Measurements from ENCODE around the gene MRPL55. TPM values are rescaled to one million over a fixed set of nuclear protein-coding genes. Genes with fewer than 3 reads are reported as not detected.

The MRPL55 gene
- total RNA-seq, 1 donor: 32.5 TPM

GRCh38 chr1:228090613-228091081 lies 18.5 kb downstream of the MRPL55 start:
- DNase-seq (ENCODE audit: low read depth): no peak
- no peak overlapping the region for H3K4me3 ChIP-seq (ENCODE audit: low read depth, low read length)
- peak; percentile 7 for TF ChIP-seq CTCF (IDR thresholded peaks at IDR 0.05; ENCODE audit: insufficient read depth, low read length)

- DNase-seq (ENCODE audit: low read depth): no peak
- H3K4me3 ChIP-seq (ENCODE audit: low read depth, low read length): no peak overlapping the region
- no peak for TF ChIP-seq CTCF (IDR thresholded peaks at IDR 0.05; ENCODE audit: insufficient read depth, low read length)
Measured at GRCh38 chr1:228089519-228090380, 19.3 kb downstream of the MRPL55 start.

DNA sequence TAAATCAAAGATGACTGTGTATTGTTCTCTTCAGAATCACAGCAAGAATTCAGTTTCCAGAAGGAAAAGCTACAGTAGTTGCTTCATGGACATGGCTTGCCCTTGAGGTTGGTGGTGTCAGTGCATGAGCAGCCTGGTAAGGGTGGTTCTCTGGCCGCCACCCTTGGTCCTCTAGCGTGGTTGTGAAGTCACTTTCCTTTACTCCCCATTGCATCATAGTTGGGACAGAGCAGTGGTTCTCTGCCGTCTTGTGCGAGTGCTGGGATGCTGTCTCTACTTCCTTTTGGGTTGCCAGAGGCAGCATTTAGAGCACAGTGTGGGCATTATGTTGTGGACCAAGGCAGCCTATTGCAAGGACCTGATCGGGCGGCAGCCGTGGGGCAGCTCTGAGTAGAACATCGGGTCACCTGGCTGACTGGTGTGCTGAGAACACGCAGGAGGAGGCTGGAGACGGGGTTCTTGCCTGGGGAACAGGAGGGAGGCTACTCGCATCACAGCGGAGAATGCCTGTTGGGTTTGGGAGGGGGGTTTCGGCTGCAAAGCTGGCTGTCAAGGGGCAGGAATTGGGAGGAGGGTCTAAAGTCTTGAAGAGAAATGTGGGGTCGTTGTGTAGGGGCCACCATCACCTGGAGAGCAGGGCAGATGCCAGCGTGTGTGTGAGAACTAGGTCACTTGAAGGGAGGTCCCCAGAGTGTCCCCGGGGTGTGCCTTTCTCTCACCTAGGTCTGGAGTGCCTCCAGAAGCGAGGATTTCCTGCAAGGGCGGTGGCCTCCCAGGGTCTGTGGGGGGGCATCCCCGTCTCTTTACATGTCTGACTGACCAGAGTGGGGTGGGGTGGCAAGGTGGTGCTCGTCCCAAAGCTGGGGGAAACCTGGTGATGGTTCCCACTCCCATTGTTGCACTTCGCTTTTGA lies 20.3 kb downstream of the MRPL55 start:
- peak; percentile 69 for DNase-seq (ENCODE audit: low read depth)
- peak overlapping the region; percentile 19 for H3K4me3 ChIP-seq (ENCODE audit: low read depth, low read length)
- TF ChIP-seq CTCF (IDR thresholded peaks at IDR 0.05; ENCODE audit: insufficient read depth, low read length): no peak

GRCh38 chr1:228087771-228088251 lies 21.3 kb downstream of the MRPL55 start:
- DNase-seq (ENCODE audit: low read depth): peak; percentile 93
- TF ChIP-seq CTCF (IDR thresholded peaks at IDR 0.05; ENCODE audit: insufficient read depth, low read length): peak; percentile 39
- H3K4me3 ChIP-seq (ENCODE audit: low read depth, low read length): peak overlapping the region; percentile 56

DNA sequence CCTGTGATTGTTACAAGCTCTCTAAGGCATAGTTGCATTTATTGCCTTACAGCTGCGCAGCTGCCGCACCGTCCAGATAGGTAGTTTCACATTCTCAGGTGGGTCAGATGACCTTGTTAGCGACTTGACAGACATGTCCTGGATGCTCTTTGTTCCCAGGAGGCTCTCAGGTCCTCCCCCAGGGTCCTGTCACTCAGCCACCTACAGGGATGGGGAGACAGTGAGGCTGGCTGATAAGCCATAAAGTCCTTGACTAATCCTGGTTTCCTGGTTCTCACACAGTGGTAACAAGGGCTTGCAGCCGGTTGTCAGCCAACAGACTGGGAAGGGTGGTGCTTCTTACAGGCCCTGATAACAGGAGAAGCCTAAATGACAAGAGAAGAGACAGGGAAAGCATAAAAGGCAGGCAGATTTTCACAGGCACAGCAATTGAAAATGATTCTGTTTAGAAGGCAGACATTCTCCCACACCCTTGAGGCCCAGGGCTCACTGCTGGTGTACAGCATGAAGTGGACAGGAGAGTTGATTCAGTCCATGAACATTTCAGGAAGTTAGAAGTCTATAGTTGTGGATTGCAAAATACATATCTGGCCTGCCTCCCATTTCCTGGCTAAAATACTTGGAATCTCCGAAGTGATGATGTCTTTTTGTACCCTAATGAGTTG lies 23.7 kb downstream of the MRPL55 start:
- TF ChIP-seq CTCF (IDR thresholded peaks at IDR 0.05; ENCODE audit: insufficient read depth, low read length): no peak
- H3K4me3 ChIP-seq (ENCODE audit: low read depth, low read length): peak overlapping the region; percentile 95

GRCh38 chr1:228084797-228085196 lies 24.3 kb downstream of the MRPL55 start:
- TF ChIP-seq CTCF (IDR thresholded peaks at IDR 0.05; ENCODE audit: insufficient read depth, low read length): no peak
- DNase-seq (ENCODE audit: low read depth): no peak
- peak overlapping the region; percentile 95 for H3K4me3 ChIP-seq (ENCODE audit: low read depth, low read length)

More for the DNA sequence above, 23.7 kb downstream of the MRPL55 start:
- peak; percentile 92 for DNase-seq (ENCODE audit: low read depth)

Measured in fibroblast of the aortic adventitia (primary cell).